HepG2 (cell line): ENCODE results near the gene LGALS14. TPM values are rescaled to one million over a fixed set of nuclear protein-coding genes. Genes with fewer than 3 reads are reported as not detected.
"Not testable (repeated sequence)": the region's sequence is repeated elsewhere in the genome, so short reads cannot be mapped to it uniquely, and the experiment has no call there.

ENCODE experiments used
- ATAC-seq: fragments of 200-7000 bp; cut with Tn5 transposase; 3 replicates; pipeline ENCODE4 v1.9.1; 2020; ENCODE audit warnings: mild to moderate bottlenecking, moderate library complexity
- BruUV-seq: library from RNA; stranded (reverse); fragments of 400-500 nt; replicated peaks from 2 replicates; lab custom pipeline; 2021; lab: Mats Ljungman, UMichigan
- CTCF ChIA-PET: fragments of 300-600 bp; formaldehyde crosslinking; extraction: SDS; loops from one replicate; lab custom pipeline; 2021; ENCODE audit warnings: low total read pairs, inconsistent platforms, low intra/inter-chr PET ratio; lab: Yijun Ruan, JAX
- POLR2A ChIA-PET: fragments of 350-600 bp; sonication (Branson Sonifier 250); formaldehyde crosslinking; loops from one replicate; lab custom pipeline; 2020; ENCODE audit warnings: antibody characterized with exemption, inconsistent platforms; lab: Yijun Ruan, JAX
- DNase-seq: peaks from one replicate; pipeline ENCODE4 v3.0.0-alpha.2; 2015; ENCODE audit warnings: low spot score
- FAIRE-seq: peaks from 3 replicates; lab custom pipeline; 2011; peaks lifted over from hg19 to GRCh38; lab: Jason Lieb, UNC
- H2AFZ ChIP-seq: one replicate; pipeline ENCODE4 v1.6.1; 2011; ENCODE audit warnings: low read length, inconsistent platforms
- H3K27ac ChIP-seq: fragments of 300-600 bp; 3 replicates; pipeline ENCODE4 v1.8.0; 2011; ENCODE audit warnings: mixed run types, mild to moderate bottlenecking, mixed read lengths, low read length, inconsistent platforms; ENCODE audit not compliant: insufficient read depth; ENCODE audit errors: extremely low read length
- H3K27me3 ChIP-seq, 2 experiments: fragments of 200-600 bp in 1 of 2; 2 replicates in 1 of 2; 3 replicates in 1 of 2; pipeline versions ENCODE4 v1.6.0 to v1.8.0; 2011; ENCODE audit warnings: low read length in 2 of 2, mild to moderate bottlenecking in 2 of 2, moderate library complexity in 2 of 2, inconsistent platforms in 1 of 2; ENCODE audit not compliant: insufficient read depth in 2 of 2, control insufficient read depth in 1 of 2
- H3K36me3 ChIP-seq, 2 experiments: fragments of 200-600 bp in 1 of 2; replicated peaks in 1 of 2; 2 replicates in 1 of 2; 3 replicates in 1 of 2; pipeline versions ENCODE4 v1.5.1 to v1.8.0; 2011; ENCODE audit warnings: low read length in 2 of 2, inconsistent platforms in 1 of 2; ENCODE audit not compliant: insufficient read depth in 2 of 2, control insufficient read depth in 1 of 2
- H3K4me1 ChIP-seq: 2 replicates; pipeline ENCODE4 v1.5.1; 2012; ENCODE audit warnings: low read length, inconsistent platforms; ENCODE audit not compliant: insufficient read depth
- H3K4me2 ChIP-seq: 2 replicates; pipeline ENCODE4 v1.6.0; 2011; ENCODE audit warnings: low read depth, low read length, inconsistent platforms
- H3K4me3 ChIP-seq, 3 experiments: fragments of 200-600 bp in 1 of 3; sonication (generic), shearing (Covaris generic) in 1 of 3; replicated peaks in 1 of 3; 2 replicates each; pipeline ENCODE4 v1.5.1; 2011 to 2016; ENCODE audit warnings: low read length in 3 of 3, inconsistent platforms in 2 of 3, low read depth in 2 of 3, mild to moderate bottlenecking in 2 of 3, control low read depth in 1 of 3, mixed read lengths in 1 of 3; ENCODE audit not compliant: insufficient read depth in 1 of 3
- H3K79me2 ChIP-seq: one replicate; pipeline ENCODE4 v1.6.1; 2011; ENCODE audit warnings: low read length, inconsistent platforms; ENCODE audit not compliant: insufficient read depth
- H3K9ac ChIP-seq: 2 replicates; pipeline ENCODE4 v1.6.0; 2011; ENCODE audit warnings: mild to moderate bottlenecking, low read depth, low read length, inconsistent platforms; ENCODE audit not compliant: insufficient read depth
- H3K9me3 ChIP-seq: 2 replicates; pipeline ENCODE4 v1.5.1; 2012; ENCODE audit warnings: mild to moderate bottlenecking, low read length
- H4K20me1 ChIP-seq: 2 replicates; pipeline ENCODE4 v1.6.0; 2011; ENCODE audit warnings: inconsistent platforms, mild to moderate bottlenecking, low read length, moderate library complexity; ENCODE audit not compliant: insufficient read depth
- EP300 ChIP-seq, 3 experiments: sonication (generic) in 1 of 3; formaldehyde crosslinking in 1 of 3; IDR thresholded peaks; 2 replicates each; pipeline versions ENCODE4 v1.5.1 to v1.6.1; 2011 to 2020; ENCODE audit warnings: low read depth in 2 of 3, low read length in 2 of 3, borderline replicate concordance in 1 of 3, improper control_type of control experiment in 1 of 3, mild to moderate bottlenecking in 1 of 3, missing genetic modification reagents in 1 of 3, moderate library complexity in 1 of 3
- HMGA1 ChIP-seq: sonication (generic); formaldehyde crosslinking; conservative IDR thresholded peaks from 2 replicates; pipeline ENCODE4 v1.4.0; 2020; ENCODE audit warnings: missing genetic modification reagents
- HNF4G ChIP-seq, 2 experiments: sonication (generic) in 1 of 2; formaldehyde crosslinking in 1 of 2; IDR thresholded peaks; 2 replicates each; pipeline versions ENCODE4 v1.4.0 to v1.6.1; 2011 to 2020; ENCODE audit warnings: borderline replicate concordance in 2 of 2, low read depth in 2 of 2, mild to moderate bottlenecking in 2 of 2, low read length in 1 of 2, missing genetic modification reagents in 1 of 2, moderate library complexity in 1 of 2
- STAG1 ChIP-seq: sonication (generic); formaldehyde crosslinking; IDR thresholded peaks from 2 replicates; pipeline ENCODE4 v1.4.0; 2020; ENCODE audit warnings: missing genetic modification reagents
- ZFP90 ChIP-seq: sonication (generic); formaldehyde crosslinking; IDR thresholded peaks from 2 replicates; pipeline ENCODE4 v1.8.0; 2022; ENCODE audit warnings: missing genetic modification reagents, mild to moderate bottlenecking, inconsistent platforms, borderline replicate concordance
- ZNF569 ChIP-seq: sonication (generic); formaldehyde crosslinking; IDR thresholded peaks from 2 replicates; pipeline ENCODE4 v1.5.0; 2020; ENCODE audit warnings: mild to moderate bottlenecking, missing genetic modification reagents, moderate library complexity, borderline replicate concordance
- WGBS: methylation state at CpG from one replicate; pipeline ENCODE4 v1.1.6; 2017; ENCODE audit warnings: low lambda C conversion rate; 5-methylcytosine and 5-hydroxymethylcytosine counted together
- in situ Hi-C: cut with HindIII; loops from 2 replicates; pipeline ENCODE4 v1.10.0; 2017; ENCODE audit warnings: low pct_unique_long_range_greater_than_20kb; ENCODE audit not compliant: extremely low pct_ligation_motif_present
- intact Hi-C: fragments of 100-400 bp; cut with micrococcal nuclease; formaldehyde crosslinking; loops from one replicate; pipeline ENCODE4 v1.10.0; 2022; ENCODE audit not compliant: unreplicated experiment
- polyA plus RNA-seq, 8 experiments: library from polyadenylated mRNA; depleted of rRNA in 3 of 8; stranded (reverse) in 7 of 8; unstranded in 1 of 8; fragments of >200 nt; fragmentation: Illumina TruSeq in 4 of 8; extraction: Trizol in 4 of 8; gene quantifications; 2 replicates each; pipeline versions ENCODE4 v1.2.1 to v1.2.3, GENCODE V29; 2011 to 2016; ENCODE audit warnings: low read depth in 4 of 8, missing spikeins in 1 of 8, mixed read lengths in 1 of 8; ENCODE audit not compliant: insufficient read depth in 1 of 8
- total RNA-seq, 5 experiments: library from RNA; depleted of rRNA; stranded (reverse); fragments of >200 nt; fragmentation: Illumina TruSeq; extraction: Trizol; gene quantifications; 2 replicates each; pipeline ENCODE4 v1.2.3, GENCODE V29; 2016; ENCODE audit warnings: low read depth in 1 of 5
- TF ChIP-seq, protein P1 (sequence below): sonication (generic); formaldehyde crosslinking; IDR thresholded peaks from 2 replicates; pipeline ENCODE4 v1.5.0; 2020; ENCODE audit warnings: mild to moderate bottlenecking, missing genetic modification reagents, moderate library complexity

LGALS14 gene
- total and polyA plus RNA-seq, 2 of the 13 experiments (the other 11 are each of a cell fraction or from before 2014, with no cell fraction given): not detected

DNA sequence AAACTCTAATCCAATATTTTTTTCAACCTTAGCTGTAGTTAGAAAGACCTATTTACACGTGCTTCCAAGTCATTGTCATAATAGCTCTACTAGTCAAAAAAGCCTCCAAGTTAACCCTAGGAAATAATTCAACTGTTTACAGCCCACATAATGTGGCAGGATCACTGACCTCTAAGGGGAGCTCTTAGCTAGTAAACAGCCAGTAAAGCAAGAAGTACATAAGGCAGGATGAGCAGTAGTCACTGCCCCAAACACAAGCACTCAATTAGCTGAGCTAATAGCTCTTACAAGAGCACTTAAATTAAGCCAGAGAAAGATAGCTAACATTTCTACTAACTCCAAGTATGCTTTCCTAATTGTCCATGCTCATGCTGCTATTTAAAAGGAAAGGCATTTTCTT is 30.4 kb upstream of the LGALS14 start:
- CTCF ChIA-PET: interaction anchor here (1.4 kb wide), 1 partner anchor 122 kb away, joined by 4 read pairs; no protein-coding TSS in a partner anchor
- ATAC-seq, H2AFZ ChIP-seq, FAIRE-seq, H3K27me3 ChIP-seq, H3K36me3 ChIP-seq, BruUV-seq, POLR2A ChIA-PET, H3K79me2 ChIP-seq, H3K9ac ChIP-seq, H3K4me3 ChIP-seq, DNase-seq, H3K27ac ChIP-seq, intact Hi-C loops, H3K4me2 ChIP-seq, H4K20me1 ChIP-seq, H3K9me3 ChIP-seq: not testable (repeated sequence)
- peaks cover 15% of the 10 kb centered on the region for H3K4me1 ChIP-seq
- in situ Hi-C loops: loop anchor here (5.0 kb wide), 1 partner anchor 122 kb away; no protein-coding TSS in a partner anchor
- peak; percentile 49 for TF ChIP-seq STAG1 (CRISPR knock-in tag)
- TF ChIP-seq, protein P1, sequence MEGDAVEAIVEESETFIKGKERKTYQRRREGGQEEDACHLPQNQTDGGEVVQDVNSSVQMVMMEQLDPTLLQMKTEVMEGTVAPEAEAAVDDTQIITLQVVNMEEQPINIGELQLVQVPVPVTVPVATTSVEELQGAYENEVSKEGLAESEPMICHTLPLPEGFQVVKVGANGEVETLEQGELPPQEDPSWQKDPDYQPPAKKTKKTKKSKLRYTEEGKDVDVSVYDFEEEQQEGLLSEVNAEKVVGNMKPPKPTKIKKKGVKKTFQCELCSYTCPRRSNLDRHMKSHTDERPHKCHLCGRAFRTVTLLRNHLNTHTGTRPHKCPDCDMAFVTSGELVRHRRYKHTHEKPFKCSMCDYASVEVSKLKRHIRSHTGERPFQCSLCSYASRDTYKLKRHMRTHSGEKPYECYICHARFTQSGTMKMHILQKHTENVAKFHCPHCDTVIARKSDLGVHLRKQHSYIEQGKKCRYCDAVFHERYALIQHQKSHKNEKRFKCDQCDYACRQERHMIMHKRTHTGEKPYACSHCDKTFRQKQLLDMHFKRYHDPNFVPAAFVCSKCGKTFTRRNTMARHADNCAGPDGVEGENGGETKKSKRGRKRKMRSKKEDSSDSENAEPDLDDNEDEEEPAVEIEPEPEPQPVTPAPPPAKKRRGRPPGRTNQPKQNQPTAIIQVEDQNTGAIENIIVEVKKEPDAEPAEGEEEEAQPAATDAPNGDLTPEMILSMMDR (CRISPR knock-in tag): peak; percentile 46
- WGBS: 0% methylated on average over 1 of the region's 1 CpG

DNA sequence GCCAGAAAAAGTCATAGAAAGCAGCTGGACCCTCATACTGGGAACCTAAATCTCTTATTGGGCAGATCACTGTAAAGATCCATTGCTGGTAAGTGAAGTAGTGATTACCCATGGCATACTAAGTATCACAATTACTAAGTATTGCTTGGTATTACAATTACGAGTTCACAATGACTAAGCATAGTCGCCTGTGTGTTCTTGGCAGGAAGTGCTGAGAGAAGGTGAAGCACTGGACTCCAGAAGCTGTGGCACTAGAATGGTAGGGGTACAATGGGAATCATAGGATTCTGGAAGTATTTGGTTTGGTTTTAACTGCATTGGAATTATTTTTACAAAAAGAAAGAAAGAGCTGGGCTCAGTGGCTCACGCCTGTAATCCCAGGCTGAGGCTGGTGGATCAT is 28.3 kb upstream of the LGALS14 start:
- Histone ChIP-seq H3K36me3 (no peaks in the 10 kb centered on the region), H2AFZ (no peak overlapping the region), H3K9ac (no peak overlapping the region), H4K20me1 (no peaks in the 10 kb centered on the region), H3K4me3 (no peak overlapping the region), H3K27ac (no peak overlapping the region), H3K9me3 (no peaks in the 10 kb centered on the region), H3K4me1 (peaks cover 26% of the 10 kb centered on the region), H3K79me2 (no peaks in the 10 kb centered on the region), H3K4me2 (no peak overlapping the region), H3K27me3 (peaks cover 0 to 6% of the 10 kb centered on the region in 2 experiments; a peak in 1 of 5 replicates)
- DNase-seq: no peak
- FAIRE-seq: no peak
- BruUV-seq: no TSS peak
- TF ChIP-seq HNF4G (IDR thresholded peaks at IDR 0.05; ENCODE audit: borderline replicate concordance, low read depth, low read length): no peak
- TF ChIP-seq HNF4G (CRISPR knock-in tag; IDR thresholded peaks at IDR 0.05; ENCODE audit: borderline replicate concordance, low read depth): no peak
- TF ChIP-seq HMGA1 (CRISPR knock-in tag): no peak
- TF ChIP-seq EP300 (IDR thresholded peaks at IDR 0.05; ENCODE audit: low read depth in 2 of 2, low read length in 2 of 2): no peak
- no peak for TF ChIP-seq EP300 (CRISPR knock-in tag; IDR thresholded peaks at IDR 0.05; ENCODE audit: borderline replicate concordance)
- no peak for TF ChIP-seq ZFP90 (CRISPR knock-in tag)
- TF ChIP-seq ZNF569 (CRISPR knock-in tag): no peak
- intact Hi-C loops: loop anchor here (5.0 kb wide), 1 partner anchor 91 kb away; no protein-coding TSS in a partner anchor
- 2% methylated on average over 3 of the region's 3 CpGs for WGBS
- in situ Hi-C loops: no loop called here
- ChIA-PET CTCF (no interaction called here), POLR2A (no interaction called here)
- ATAC-seq: no peak
